Measurements from ENCODE around the gene GET4. TPM values are rescaled to one million over a fixed set of nuclear protein-coding genes. Genes with fewer than 3 reads are reported as not detected.

GET4 gene
- total and polyA plus RNA-seq, 2 of the 8 experiments (the other 6 are each of a cell fraction or from before 2014, with no cell fraction given), result 56.7 to 74.1 TPM

DNA sequence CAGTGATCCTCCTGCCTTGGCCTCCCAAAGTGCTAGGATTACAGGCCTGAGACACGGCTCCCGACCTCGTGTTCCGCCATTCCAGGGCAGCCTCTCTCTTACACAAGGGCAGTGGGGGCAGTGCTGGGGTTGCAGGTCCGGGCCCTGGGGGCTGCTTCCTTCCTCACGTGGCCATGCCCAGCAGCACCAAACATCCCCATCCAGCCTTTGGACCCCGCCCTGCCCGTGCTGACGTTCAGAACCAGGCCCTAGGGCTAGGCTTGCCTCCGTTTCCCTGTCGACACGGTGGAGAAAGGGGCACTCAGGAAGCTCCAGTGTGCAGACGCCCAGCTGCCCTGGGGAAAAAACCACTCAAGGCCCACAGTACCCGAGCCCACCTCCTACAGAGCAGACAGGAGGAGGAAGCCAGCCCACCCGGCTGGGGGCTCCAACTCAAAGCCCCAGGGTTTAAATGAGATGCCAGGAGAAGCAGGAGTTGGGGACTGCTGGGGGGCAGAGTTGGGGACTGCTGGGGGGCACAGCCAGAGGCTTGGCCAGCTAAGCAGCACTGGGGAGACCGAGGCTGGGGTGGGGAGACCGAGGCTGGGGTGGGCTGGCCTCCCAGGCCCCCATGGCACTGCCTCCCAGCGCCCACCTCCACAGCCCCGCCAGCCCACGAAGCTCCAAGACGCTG, 42.2 kb downstream of the GET4 start:
- no peak overlapping the region for H4K8ac ChIP-seq (ENCODE audit: extremely low read depth, insufficient read depth, low read length)
- ChIA-PET CTCF (ENCODE audit: partially characterized antibody) (interaction anchor here (1.7 kb wide), 1 partner anchor 39 kb away, joined by 5 read pairs; no protein-coding TSS in a partner anchor), POLR2A (ENCODE audit: partially characterized antibody) (no interaction called here)
- WGBS, 2 experiments (ENCODE audit: extremely low coverage in 1 of 2, insufficient coverage in 1 of 2, insufficient read length in 1 of 2, insufficient replicate concordance in 2 of 2, low coverage in 1 of 2, low lambda C conversion rate in 2 of 2, missing lambda C conversion rate in 1 of 2), result 94% methylated on average over 14 of the region's 21 CpGs; no CpG with 5 or more reads in 1 of the 2 experiments
- no peaks in the 10 kb centered on the region for H4K20me1 ChIP-seq (replicated peaks in 1 of 2; ENCODE audit: control insufficient read depth in 1 of 2, insufficient read depth in 2 of 2, low read length in 2 of 2)
- H3K9ac ChIP-seq (replicated peaks in 1 of 4; ENCODE audit: extremely low read depth in 1 of 4, low read depth in 3 of 4, low read length in 3 of 4), result no peak overlapping the region
- H3K36me3 ChIP-seq (ENCODE audit: control insufficient read depth in 2 of 4, insufficient read depth in 4 of 4, low read length in 3 of 4), result no peaks in the 10 kb centered on the region
- H3K79me2 ChIP-seq (ENCODE audit: control insufficient read depth in 1 of 2, insufficient read depth in 2 of 2, low read length in 2 of 2), result no peaks in the 10 kb centered on the region
- H2BK15ac ChIP-seq (ENCODE audit: low read length), result no peak overlapping the region
- no peak overlapping the region for H3K4me2 ChIP-seq (ENCODE audit: insufficient read depth in 1 of 2, low read depth in 2 of 2, low read length in 2 of 2)
- H3K9me3 ChIP-seq (ENCODE audit: insufficient read depth in 2 of 2, low read depth in 1 of 2, low read length in 1 of 2), result no peaks in the 10 kb centered on the region
- no peak overlapping the region for H4K91ac ChIP-seq (replicated peaks; ENCODE audit: insufficient read length, low read length)
- DNase-seq (ENCODE audit: low read depth in 1 of 2, low spot score in 2 of 2) (peak in 1 of 2 experiments; percentile 39), FAIRE-seq (no peak)
- H3K4me3 ChIP-seq (ENCODE audit: extremely low read depth in 1 of 4, insufficient read depth in 2 of 4, low read depth in 3 of 4, low read length in 4 of 4), result no peak overlapping the region
- no peak overlapping the region for H3K56ac ChIP-seq (replicated peaks; ENCODE audit: insufficient read length, low read depth, low read length)
- peaks cover 0 to 8% (median 0%) of the 10 kb centered on the region in 4 experiments; a peak in 2 of 7 replicates for H3K4me1 ChIP-seq (replicated peaks in 1 of 4; ENCODE audit: control insufficient read depth in 3 of 4, insufficient read depth in 4 of 4, low read length in 3 of 4)
- no peaks in the 10 kb centered on the region for H3K23me2 ChIP-seq (ENCODE audit: low read depth, low read length)
- H2AK5ac ChIP-seq (ENCODE audit: low read depth, low read length), result no peak overlapping the region
- no peaks in the 10 kb centered on the region for H3K27me3 ChIP-seq (replicated peaks in 1 of 4; ENCODE audit: control insufficient read depth in 3 of 4, extremely low read depth in 1 of 4, insufficient read depth in 3 of 4, low read length in 3 of 4)
- no peaks in the 10 kb centered on the region for H3K79me1 ChIP-seq (ENCODE audit: low read depth, low read length)
- no peak overlapping the region for H4K5ac ChIP-seq (ENCODE audit: insufficient read length, low read depth, low read length)
- H2AFZ ChIP-seq (ENCODE audit: low read length), result no peak overlapping the region
- no peak overlapping the region for H2BK12ac ChIP-seq (ENCODE audit: low read depth, low read length)
- H3K4ac ChIP-seq (replicated peaks; ENCODE audit: insufficient read length, low read depth, low read length), result no peak overlapping the region
- H3K23ac ChIP-seq (ENCODE audit: insufficient read length), result no peak overlapping the region
- H3K14ac ChIP-seq (ENCODE audit: insufficient read length), result no peak overlapping the region
- H2BK20ac ChIP-seq (ENCODE audit: low read length), result no peak overlapping the region
- no peak overlapping the region for H2BK120ac ChIP-seq (replicated peaks; ENCODE audit: low read depth, low read length)
- no peak overlapping the region for H3K27ac ChIP-seq (ENCODE audit: low read depth, low read length)
- H3K18ac ChIP-seq (ENCODE audit: extremely low read depth, low read length), result no peak overlapping the region
- no peak overlapping the region for H2BK5ac ChIP-seq (ENCODE audit: low read depth, low read length)
- TF ChIP-seq, protein P1, sequence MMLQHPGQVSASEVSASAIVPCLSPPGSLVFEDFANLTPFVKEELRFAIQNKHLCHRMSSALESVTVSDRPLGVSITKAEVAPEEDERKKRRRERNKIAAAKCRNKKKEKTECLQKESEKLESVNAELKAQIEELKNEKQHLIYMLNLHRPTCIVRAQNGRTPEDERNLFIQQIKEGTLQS (IDR thresholded peaks at IDR 0.05; ENCODE audit: insufficient read depth, low read depth, low read length), result no peak

Data from H1 (cell line).